Effector CD4-positive, alpha-beta T cell (primary cell): ENCODE results near the gene PCK2.
"Not testable (repeated sequence)": the region's sequence is repeated elsewhere in the genome, so short reads cannot be mapped to it uniquely, and the experiment has no call there.

Experiments
- DNase-seq: peaks from one replicate; pipeline ENCODE4 v3.0.0-alpha.2; 2020

PCK2 gene

DNA sequence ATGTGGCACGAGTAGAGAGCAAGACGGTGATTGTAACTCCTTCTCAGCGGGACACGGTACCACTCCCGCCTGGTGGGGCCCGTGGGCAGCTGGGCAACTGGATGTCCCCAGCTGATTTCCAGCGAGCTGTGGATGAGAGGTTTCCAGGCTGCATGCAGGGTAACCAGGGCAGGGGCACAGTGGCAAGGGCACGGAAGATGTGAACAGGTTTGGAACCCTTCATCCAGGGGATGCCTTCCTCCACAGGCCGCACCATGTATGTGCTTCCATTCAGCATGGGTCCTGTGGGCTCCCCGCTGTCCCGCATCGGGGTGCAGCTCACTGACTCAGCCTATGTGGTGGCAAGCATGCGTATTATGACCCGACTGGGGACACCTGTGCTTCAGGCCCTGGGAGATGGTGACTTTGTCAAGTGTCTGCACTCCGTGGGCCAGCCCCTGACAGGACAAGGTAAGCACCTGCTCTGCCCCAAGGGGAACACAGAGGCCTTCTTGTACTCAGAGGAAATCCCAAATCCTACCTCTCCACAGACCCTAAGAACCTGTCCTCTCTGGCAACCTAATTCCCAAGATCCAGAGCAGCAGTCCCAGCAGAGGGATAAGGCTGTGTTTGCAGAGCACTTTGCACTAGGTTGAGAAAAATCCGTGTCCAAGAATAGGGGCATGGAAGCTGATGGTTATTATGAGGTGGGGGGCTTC is 4.3 kb downstream of the PCK2 start:
- DNase-seq = no peak

DNA sequence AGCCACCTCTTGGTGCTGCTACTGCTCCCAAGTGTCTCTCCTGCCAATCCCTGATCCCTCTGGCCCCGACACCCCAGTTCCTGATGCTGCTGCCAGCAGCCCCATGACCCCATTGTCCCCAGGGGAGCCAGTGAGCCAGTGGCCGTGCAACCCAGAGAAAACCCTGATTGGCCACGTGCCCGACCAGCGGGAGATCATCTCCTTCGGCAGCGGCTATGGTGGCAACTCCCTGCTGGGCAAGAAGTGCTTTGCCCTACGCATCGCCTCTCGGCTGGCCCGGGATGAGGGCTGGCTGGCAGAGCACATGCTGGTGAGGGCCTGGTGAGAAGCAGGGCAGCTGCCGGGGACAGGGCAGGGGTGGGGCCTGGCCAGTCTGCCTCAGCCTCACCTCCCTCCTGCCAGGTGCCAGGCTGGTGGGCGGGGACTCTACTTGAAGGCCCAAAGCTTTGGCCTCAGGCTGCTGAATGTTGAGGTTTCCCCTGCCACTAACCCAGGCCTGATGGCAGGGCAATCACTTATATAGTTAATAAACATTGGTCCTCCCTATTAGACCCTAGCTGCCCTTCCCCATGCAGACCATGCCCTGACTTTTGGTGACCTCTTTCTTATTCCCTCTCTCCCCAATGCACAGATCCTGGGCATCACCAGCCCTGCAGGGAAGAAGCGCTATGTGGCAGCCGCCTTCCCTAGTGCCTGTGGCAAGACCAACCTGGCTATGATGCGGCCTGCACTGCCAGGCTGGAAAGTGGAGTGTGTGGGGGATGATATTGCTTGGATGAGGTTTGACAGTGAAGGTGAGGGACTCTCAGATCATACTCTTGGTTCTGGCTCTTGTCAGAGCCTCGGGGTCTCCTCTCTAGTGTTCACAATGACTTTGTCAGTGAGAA is 5.1 kb downstream of the PCK2 start:
- DNase-seq = no peak

- DNase-seq = no peak
These were observed 6.3 kb downstream of the PCK2 start for GRCh38 chr14:24100197-24100981.

GRCh38 chr14:24100982-24101494 is 6.9 kb downstream of the PCK2 start:
- no peak for DNase-seq

DNA sequence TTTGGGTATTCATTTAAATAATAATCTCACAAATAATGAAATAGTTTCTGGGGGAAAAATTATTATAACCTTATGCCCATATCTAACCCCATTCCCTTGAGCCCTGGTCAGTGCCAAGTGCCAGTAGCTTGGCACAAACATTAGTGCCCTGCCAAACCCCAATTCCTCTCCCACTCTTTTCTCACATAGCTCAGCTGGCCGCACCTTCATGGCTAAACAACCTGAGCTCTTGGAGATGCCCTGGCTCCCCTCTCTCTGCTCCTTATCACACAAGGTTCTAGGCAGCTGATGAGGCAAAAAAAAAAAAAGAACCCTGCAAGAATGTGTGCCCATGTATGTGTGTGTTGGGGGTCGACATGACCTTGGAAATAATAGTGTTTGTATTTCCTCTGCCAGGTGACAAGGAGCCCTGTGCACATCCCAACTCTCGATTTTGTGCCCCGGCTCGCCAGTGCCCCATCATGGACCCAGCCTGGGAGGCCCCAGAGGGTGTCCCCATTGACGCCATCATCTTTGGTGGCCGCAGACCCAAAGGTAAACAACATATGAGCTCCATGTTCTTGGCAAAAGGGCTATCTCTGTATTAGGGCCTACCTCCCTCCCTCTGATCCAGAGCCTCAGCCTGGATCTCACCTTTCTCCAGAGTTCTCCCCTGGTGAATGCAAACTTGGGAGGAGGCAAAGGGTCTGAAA is 8.4 kb downstream of the PCK2 start:
- no peak for DNase-seq

GRCh38 chr14:24103451-24103850 is 9.3 kb downstream of the PCK2 start:
- DNase-seq = no peak

DNA sequence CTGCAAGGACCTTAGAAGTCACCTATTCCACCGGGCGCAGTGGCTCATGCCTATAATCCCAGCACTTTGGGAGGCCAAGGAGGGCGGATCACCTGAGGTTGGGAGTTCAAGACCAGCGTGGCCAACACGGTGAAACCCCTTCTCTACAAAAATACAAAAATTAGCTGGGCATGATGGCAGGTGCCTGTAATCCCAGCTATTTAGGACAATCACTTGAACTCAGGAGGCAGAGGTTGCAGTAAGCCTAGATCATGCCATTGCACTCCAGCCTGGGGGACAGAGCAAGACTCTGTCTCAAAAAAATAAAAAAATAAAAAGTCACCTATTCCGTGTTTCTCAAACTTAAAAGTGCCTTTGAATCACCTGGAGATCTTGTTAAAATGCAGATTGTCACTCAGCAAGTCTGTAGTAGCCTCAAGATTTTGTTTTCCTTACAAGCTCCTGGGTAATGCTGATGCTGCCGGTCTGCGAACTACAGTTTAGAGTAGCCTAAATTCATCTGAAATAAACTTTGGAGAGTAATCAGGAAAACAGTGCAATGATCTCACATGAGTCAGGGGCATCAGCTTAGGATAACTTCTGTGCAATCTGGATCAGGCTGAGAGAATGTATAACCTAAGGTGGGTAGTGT is 11.6 kb downstream of the PCK2 start:
- DNase-seq = not testable (repeated sequence)

DNA sequence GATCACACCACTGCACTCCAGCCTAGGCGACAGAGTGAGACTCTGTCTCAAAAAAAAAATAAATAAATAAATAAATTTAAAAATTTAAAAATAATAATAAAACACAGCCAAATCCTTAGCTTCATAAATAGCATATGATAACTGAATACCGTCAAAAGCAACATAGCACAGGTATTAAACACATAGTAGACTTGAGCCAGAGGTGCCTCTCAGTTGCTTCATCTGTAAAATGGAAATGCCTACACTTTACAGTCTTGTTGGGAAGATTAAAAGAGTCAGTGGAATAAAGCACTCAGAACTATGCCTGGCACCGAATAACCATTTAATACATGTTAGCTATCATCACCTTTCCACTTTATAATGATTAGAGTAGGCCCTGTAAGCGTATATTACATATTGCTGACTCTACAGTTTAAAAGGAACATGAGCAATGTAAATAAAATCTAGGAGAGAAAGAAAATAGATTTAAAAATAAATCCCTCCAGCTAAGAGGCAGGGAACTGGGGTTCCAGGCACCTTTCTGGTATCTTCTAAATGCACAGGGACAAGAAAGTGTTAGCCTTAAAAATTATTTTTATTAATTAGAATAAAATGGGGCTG is 12.7 kb downstream of the PCK2 start:
- no peak for DNase-seq

DNA sequence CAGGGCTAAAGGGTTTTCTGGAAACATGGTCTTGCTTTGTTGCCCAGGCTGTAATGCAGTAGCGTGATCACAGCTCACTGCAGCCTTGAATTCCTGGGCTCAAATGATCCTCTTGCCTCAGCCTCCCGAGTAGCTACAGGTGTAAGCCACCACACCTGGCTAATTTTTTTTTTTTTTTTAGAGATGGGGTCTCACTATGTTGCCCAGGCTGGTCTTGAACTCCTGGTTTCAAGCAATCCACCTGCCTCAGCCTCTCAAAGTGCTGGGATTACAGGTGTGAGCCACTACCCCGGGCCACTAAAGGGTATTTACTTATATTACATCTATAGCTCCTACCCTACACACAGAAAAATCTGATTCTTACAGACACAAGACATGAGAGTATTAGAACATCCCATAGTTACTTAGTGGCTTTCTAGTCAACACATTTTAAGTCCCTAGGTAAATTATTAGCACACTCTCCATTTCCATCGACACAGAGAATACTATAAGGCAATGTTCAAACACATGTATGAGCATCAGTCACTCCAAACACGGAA is 14.3 kb downstream of the PCK2 start:
- no peak for DNase-seq

DNA sequence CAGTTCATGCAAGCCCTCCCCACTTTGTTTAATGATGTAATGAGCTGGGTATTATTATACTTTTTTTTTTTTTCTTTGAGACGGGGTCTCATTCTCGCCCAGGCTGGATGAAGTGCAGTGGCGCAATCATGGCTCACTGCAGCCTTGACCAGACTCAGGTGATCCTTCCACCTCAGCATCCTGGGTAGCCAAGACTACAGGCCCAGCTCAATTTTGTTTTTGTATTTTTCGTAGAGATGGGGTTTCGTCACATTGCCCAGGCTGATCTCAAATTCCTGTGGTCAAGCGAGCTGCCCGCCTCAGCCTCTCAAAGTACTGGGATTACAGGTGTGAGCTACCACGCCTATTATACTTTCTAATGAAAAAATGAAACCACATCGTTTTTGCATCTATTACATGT is 15.9 kb downstream of the PCK2 start:
- DNase-seq = no peak

DNA sequence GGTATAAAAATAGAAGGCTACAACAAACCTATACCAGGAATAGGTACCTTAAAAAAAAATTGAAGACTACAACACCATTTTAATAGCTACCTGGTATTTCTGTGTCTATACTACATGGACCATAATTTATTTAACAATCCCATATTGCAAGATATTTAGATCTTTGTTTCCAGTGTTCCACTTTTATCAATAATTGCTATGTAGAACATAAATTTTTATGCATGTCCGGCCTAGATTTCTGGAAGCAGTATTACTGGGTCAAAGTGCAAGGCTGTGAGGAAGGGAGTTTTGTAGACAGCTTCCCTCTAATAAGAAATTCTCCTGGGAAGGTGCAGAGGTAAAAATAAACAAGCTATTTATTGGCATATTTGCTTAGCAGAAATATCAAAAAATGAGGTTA is 16.4 kb downstream of the PCK2 start:
- DNase-seq = no peak

- DNase-seq = no peak
These were observed 19.3 kb downstream of the PCK2 start for GRCh38 chr14:24113379-24113800.

DNA sequence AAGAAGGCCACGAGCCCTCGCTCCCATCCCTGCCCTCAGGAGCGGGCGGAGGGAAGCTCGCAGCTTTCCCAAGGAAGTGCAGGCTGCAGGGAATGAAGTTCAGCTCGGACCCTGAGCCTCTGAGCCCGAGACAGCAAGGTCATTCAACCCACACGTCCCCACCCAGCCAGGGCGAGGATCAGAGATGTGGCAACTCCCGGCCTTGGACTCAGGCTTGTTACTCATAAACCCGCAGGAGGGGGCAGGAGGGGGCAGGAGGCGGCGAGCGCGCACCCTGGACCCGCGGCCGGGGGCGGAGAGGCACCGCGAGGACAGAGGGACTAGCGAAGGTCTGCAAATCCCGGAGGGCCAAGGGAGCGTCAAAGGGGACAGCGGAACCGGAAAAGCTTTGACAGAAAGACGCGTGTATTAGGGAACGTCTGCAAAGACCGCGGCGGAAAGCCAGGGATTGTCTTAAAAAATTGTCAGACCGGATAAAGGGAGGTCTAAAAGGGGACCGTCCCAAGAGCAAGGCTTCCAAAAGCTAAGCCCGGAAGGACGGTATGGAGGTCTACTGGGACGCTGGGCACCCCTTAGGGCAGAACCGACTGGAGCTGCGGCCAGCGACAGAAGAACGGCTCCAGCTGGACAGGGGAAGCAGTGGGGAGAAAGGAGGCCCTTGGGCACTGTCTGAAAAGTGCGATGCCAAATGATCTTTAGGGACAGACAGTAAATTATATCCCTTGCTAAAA is 19.9 kb downstream of the PCK2 start:
- peak; percentile 74 for DNase-seq

DNA sequence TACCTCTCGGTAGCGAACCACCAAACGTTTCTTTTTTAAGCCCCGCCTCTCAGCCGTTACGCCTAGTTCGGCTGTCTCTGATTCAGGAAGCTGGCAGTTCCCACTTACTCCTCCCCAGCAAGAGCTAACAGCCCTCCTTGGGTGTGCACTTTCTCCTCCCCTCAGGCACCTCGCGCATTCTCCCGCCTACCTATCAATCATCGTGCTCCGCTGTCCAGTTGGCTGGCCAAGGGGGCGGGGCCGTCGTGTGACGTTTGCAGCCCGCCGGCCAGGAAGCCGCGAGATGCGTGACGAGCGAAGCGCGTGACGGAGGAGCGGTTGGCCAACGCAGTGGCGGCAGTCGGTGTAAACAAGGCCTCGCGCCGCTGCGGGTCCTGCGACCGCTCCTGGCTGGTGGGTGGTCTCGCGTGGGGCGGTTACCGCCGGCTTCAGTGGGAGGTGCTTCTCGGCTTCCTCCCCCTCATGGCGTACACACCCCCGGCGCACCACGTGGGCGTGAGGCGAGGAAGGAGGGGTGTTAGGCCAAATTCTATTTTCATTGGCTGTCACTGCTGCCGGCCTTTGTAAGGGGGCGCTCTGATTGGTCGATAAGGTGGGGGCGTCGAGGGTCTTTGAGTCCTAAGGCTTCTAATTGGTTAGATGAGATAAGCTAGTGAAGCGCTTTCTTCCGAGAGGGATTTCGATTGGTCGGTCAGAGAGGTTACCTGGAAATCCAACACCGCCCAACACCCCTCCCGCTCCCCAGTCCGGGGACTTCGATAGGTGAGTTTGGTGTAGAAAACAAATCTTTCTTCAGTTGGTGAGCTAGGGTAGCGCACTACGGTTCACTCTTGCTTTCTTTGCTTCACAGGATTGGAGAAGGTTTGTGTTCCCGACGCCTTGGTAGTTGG is 20.7 kb downstream of the PCK2 start, which contains the start of the genes DCAF11 and NRL:
Gene DCAF11 (plus strand): TSS at position 246 of the 890 bp plus-strand sequence. CDS start 818 bp downstream, outside the sequence.
Gene NRL (minus strand): TSS at position 418 of the 890 bp plus-strand sequence. CDS start 32,101 bp downstream, outside the sequence.
- peak; percentile 98 for DNase-seq

DNA sequence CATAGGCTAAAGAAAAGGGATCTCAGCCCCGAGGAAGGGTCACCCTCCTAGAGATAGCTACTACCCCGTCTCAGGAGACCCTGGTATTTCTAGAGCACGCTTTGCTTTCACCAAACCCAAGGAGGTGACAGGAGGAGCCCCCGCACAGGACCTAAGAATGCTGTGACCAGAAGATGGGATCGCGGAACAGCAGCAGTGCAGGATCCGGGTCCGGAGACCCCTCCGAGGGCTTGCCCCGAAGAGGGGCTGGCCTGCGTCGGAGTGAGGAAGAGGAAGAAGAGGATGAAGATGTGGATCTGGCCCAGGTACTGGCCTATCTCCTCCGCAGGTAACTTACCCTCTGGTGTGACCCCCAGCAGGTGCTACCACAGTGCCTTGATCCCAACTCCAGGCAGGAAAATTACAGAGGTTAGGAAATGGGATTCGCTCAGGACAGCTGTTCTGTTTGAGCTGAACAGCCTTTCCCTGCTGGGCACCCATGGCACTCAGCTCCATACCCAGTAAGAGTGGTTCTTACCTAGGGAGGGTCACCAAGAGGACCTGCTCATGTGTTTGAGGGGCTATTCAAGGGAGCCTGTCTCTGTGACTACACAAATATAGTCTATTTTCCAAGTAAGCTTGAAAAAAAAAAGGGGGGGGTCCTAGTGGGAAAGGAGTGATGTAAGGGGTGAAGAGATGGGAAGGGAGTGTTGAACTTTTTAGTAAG is 21.5 kb downstream of the PCK2 start:
- no peak for DNase-seq

- no peak for DNase-seq
These were observed 22.2 kb downstream of the PCK2 start for GRCh38 chr14:24116128-24116814.

GRCh38 chr14:24117179-24117578 is 23.1 kb downstream of the PCK2 start:
- no peak for DNase-seq

DNA sequence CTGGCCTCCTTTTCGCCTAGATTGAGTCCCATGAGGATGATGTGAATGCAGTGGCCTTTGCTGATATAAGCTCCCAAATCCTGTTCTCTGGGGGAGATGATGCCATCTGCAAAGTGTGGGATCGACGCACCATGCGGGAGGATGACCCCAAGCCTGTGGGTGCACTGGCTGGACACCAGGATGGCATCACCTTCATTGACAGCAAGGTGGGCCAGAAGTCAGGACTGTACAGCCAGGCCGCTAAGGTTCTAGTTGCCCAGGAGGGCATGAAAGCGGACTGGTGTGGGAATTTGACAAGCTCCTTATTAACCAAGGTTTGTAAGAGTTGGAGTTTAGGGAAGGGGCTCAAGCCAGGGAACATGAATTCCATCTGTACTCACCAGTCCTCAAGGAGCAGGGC is 25.6 kb downstream of the PCK2 start:
- DNase-seq = no peak
